Measurements from ENCODE around the gene SLC4A1. TPM values are rescaled to one million over a fixed set of nuclear protein-coding genes. Genes with fewer than 3 reads are reported as not detected.

The SLC4A1 gene
- total RNA-seq, 1 donor from 2014 or later: not detected

DNA sequence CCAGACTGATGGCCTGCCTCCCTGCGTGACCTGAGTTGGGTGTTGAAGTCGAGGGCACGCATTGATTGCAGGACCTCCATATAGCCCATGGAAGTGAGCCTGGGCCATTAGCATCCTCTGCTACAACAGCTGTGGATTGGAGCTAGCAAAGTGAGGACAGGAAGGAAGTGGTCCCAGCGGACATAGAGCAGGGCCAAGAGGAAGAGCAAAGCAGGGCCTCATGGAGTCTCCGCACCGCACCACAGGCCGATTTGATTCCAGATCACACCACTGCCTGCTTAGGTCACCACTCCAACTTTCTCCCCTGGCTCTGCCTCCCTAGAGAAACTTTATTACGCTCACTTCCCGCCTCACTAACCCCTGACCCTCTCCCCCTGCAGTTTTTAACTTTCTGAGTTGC lies 37.8 kb downstream of the SLC4A1 start:
- TF ChIP-seq, protein P1, sequence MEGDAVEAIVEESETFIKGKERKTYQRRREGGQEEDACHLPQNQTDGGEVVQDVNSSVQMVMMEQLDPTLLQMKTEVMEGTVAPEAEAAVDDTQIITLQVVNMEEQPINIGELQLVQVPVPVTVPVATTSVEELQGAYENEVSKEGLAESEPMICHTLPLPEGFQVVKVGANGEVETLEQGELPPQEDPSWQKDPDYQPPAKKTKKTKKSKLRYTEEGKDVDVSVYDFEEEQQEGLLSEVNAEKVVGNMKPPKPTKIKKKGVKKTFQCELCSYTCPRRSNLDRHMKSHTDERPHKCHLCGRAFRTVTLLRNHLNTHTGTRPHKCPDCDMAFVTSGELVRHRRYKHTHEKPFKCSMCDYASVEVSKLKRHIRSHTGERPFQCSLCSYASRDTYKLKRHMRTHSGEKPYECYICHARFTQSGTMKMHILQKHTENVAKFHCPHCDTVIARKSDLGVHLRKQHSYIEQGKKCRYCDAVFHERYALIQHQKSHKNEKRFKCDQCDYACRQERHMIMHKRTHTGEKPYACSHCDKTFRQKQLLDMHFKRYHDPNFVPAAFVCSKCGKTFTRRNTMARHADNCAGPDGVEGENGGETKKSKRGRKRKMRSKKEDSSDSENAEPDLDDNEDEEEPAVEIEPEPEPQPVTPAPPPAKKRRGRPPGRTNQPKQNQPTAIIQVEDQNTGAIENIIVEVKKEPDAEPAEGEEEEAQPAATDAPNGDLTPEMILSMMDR (IDR thresholded peaks at IDR 0.05; ENCODE audit: insufficient read depth, low read length, poor library complexity, severe bottlenecking): no peak
- no peak overlapping the region for H3K4me3 ChIP-seq (ENCODE audit: low read depth, low read length)
- no peaks in the 10 kb centered on the region for H3K27me3 ChIP-seq (ENCODE audit: control insufficient read depth, insufficient read depth, low read length)
- DNase-seq (ENCODE audit: low read depth): no peak
- no peaks in the 10 kb centered on the region for H3K36me3 ChIP-seq (ENCODE audit: control insufficient read depth, insufficient read depth, low read length)

DNA sequence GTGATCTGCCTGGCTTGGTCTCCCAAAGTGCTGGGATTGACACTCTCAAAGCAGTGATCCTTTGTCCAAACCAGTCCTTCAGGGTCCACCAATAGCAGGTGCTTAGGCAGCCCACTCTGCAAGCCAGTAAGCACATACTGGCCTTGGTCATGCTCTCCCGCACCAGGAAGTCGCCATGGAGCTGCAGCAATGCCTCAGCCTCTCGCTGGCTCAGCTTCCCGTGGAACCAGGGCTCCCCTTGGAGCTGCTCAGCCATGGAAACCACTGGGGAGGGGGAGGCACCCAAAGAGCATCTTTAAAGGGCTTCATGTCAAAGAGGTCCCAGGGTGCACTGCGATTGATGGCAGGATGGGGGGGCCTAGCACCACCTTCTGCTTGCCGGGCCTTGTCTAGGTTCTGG lies 38.8 kb downstream of the SLC4A1 start:
- H3K36me3 ChIP-seq (ENCODE audit: control insufficient read depth, insufficient read depth, low read length): no peaks in the 10 kb centered on the region
- no peak overlapping the region for H3K4me3 ChIP-seq (ENCODE audit: low read depth, low read length)
- no peaks in the 10 kb centered on the region for H3K27me3 ChIP-seq (ENCODE audit: control insufficient read depth, insufficient read depth, low read length)
- TF ChIP-seq, protein P1 (IDR thresholded peaks at IDR 0.05; ENCODE audit: insufficient read depth, low read length, poor library complexity, severe bottlenecking): no peak
- no peak for DNase-seq (ENCODE audit: low read depth)

DNA sequence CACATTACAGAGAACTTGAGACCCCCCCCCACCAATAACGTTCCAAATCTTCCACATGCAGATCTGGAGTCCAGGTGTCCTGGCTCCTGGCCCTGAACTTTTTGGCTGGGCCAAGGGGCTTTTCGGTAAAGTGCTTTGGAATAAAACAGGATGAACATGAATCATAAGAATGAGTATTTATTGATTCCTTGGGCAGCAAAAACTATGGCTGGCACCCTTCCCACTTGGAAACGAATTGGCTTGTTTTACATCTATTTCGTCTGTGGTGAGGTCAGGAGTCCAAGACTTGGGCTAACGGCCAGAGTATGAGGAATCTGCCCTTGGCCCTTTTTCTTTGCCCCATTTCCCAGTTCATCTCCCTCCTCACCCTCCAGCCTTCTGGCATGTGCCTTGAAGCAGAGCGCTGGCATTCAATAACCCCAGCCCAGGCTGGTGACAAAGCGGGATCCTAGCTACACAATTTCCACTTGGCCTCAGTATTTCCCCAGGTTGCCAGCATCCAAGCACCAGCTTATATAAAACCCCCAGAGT lies 44.3 kb downstream of the SLC4A1 start:
- no peaks in the 10 kb centered on the region for H3K27me3 ChIP-seq (ENCODE audit: control insufficient read depth, insufficient read depth, low read length)
- no peak overlapping the region for H3K4me3 ChIP-seq (ENCODE audit: low read depth, low read length)
- TF ChIP-seq, protein P1 (IDR thresholded peaks at IDR 0.05; ENCODE audit: insufficient read depth, low read length, poor library complexity, severe bottlenecking): no peak
- no peaks in the 10 kb centered on the region for H3K36me3 ChIP-seq (ENCODE audit: control insufficient read depth, insufficient read depth, low read length)
- DNase-seq (ENCODE audit: low read depth): no peak

DNA sequence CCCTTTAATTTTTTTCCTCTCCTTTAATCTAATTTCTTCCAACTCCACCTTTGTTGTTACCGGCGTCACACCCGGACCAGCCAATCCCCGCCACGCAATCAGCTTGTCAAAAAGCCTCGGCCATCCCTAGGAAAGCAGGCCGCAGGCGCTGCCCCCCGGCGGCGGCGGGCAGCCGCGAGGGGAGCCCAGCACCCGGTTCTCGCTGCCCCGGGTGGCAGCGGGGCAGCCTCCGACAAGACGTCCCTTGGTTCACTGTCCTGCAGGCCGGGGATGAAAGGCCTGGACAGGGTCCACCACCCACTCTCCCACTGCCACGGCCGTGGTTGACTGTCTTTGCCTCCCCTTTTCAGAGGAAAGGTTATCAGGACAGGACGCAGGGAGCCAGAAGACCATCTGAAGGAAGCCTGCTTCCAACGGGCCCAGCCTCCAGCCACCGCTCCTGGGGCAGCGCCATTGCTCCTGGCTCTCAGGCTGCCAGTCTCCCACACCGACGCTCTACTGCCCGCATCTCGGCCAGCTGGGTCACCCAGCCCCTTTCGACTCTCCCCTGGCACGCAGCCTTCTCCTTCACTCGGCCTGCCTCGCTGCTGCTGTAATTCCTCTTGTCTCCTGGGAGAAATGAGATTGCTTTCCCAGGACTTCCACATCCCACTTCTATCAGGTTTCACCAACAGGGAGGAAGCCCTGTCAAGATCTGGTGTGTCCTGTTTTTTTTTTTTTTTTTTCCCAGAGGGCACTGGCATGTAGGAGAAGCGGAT lies 45.6 kb downstream of the SLC4A1 start:
- no peak for DNase-seq (ENCODE audit: low read depth)
- Histone ChIP-seq H3K36me3 (ENCODE audit: control insufficient read depth, insufficient read depth, low read length) (no peaks in the 10 kb centered on the region), H3K4me3 (ENCODE audit: low read depth, low read length) (peak overlapping the region; percentile 94), H3K27me3 (ENCODE audit: control insufficient read depth, insufficient read depth, low read length) (no peaks in the 10 kb centered on the region)
- TF ChIP-seq, protein P1 (IDR thresholded peaks at IDR 0.05; ENCODE audit: insufficient read depth, low read length, poor library complexity, severe bottlenecking): no peak

DNA sequence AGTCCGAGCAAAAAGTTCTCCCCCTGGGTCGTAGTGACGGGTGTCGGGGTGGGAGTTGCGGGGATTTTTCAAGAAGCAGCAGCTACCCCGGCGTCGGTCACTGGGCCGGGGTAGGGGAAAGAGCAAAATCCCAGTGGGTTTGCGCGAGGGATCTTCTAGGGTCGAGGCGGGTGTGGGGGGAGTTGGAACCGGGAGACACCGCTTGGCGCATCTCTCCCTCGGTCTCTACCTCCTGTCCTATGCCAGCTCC lies 46.1 kb downstream of the SLC4A1 start:
- no peak for DNase-seq (ENCODE audit: low read depth)
- peak overlapping the region; percentile 94 for H3K4me3 ChIP-seq (ENCODE audit: low read depth, low read length)
- H3K27me3 ChIP-seq (ENCODE audit: control insufficient read depth, insufficient read depth, low read length): no peaks in the 10 kb centered on the region
- TF ChIP-seq, protein P1 (IDR thresholded peaks at IDR 0.05; ENCODE audit: insufficient read depth, low read length, poor library complexity, severe bottlenecking): no peak
- H3K36me3 ChIP-seq (ENCODE audit: control insufficient read depth, insufficient read depth, low read length): no peaks in the 10 kb centered on the region

Measured in kidney epithelial cell (primary cell).